Tibial nerve (tissue), 4 donors: ENCODE measurements around the gene FAHD1.
"Not testable (repeated sequence)": the region's sequence is repeated elsewhere in the genome, so short reads cannot be mapped to it uniquely, and the experiment has no call there.

Experiments
- EP300 ChIP-seq, 2 donors: sonication (generic); formaldehyde crosslinking; IDR thresholded peaks; one replicate each; pipeline ENCODE4 v1.6.1; 2017; ENCODE audit warnings: antibody characterized with exemption in 2 of 2, mild to moderate bottlenecking in 1 of 2
- POLR2A ChIP-seq, 2 donors: fragments of 450-650 bp; IDR thresholded peaks; one replicate each; pipeline ENCODE4 v1.6.1; 2017; ENCODE audit warnings: antibody characterized with exemption in 2 of 2, mild to moderate bottlenecking in 2 of 2, moderate library complexity in 2 of 2
- TF ChIP-seq, protein P1 (sequence below), 5 experiments: fragments of 200-600 bp in 3 of 5; fragments of 450-650 bp in 2 of 5; sonication (generic) in 3 of 5; IDR thresholded peaks; one replicate each; pipeline ENCODE4 v1.5.1; 2016 to 2019; ENCODE audit warnings: antibody characterized with exemption in 5 of 5, mild to moderate bottlenecking in 3 of 5, moderate library complexity in 2 of 5

- TF ChIP-seq, protein P1, sequence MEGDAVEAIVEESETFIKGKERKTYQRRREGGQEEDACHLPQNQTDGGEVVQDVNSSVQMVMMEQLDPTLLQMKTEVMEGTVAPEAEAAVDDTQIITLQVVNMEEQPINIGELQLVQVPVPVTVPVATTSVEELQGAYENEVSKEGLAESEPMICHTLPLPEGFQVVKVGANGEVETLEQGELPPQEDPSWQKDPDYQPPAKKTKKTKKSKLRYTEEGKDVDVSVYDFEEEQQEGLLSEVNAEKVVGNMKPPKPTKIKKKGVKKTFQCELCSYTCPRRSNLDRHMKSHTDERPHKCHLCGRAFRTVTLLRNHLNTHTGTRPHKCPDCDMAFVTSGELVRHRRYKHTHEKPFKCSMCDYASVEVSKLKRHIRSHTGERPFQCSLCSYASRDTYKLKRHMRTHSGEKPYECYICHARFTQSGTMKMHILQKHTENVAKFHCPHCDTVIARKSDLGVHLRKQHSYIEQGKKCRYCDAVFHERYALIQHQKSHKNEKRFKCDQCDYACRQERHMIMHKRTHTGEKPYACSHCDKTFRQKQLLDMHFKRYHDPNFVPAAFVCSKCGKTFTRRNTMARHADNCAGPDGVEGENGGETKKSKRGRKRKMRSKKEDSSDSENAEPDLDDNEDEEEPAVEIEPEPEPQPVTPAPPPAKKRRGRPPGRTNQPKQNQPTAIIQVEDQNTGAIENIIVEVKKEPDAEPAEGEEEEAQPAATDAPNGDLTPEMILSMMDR (IDR thresholded peaks at IDR 0.05) = not testable (repeated sequence)
- TF ChIP-seq EP300, POLR2A (IDR thresholded peaks at IDR 0.05): not testable (repeated sequence)
Measured at GRCh38 chr16:1799263-1799662, 27.7 kb upstream of the FAHD1 start.
